HepG2 (cell line): Measurements from ENCODE around the gene RELL2. TPM values are rescaled to one million over a fixed set of nuclear protein-coding genes. Genes with fewer than 3 reads are reported as not detected.
A peak's percentile ranks its signal among the peaks of the same experiment; 100 is the strongest.

Experiments
- CHCHD3 ChIP-seq: sonication (generic); formaldehyde crosslinking; IDR thresholded peaks from 2 replicates; pipeline ENCODE4 v1.8.0; 2022; ENCODE audit warnings: mild to moderate bottlenecking, missing genetic modification reagents, moderate library complexity
- KLF16 ChIP-seq, 2 experiments: sonication (generic) in 1 of 2; formaldehyde crosslinking in 1 of 2; IDR thresholded peaks; 2 replicates each; pipeline versions ENCODE4 v1.6.1 to v1.8.0; 2016 to 2023; ENCODE audit warnings: missing genetic modification reagents in 2 of 2, missing compliant biosample characterization in 1 of 2
- MTA1 ChIP-seq: sonication (generic); formaldehyde crosslinking; IDR thresholded peaks from 2 replicates; pipeline ENCODE4 v1.4.0; 2020; ENCODE audit warnings: missing genetic modification reagents, mild to moderate bottlenecking, borderline replicate concordance
- PATZ1 ChIP-seq: sonication (generic); formaldehyde crosslinking; IDR thresholded peaks from 2 replicates; pipeline ENCODE4 v1.4.0; 2020; ENCODE audit warnings: missing genetic modification reagents
- PAXIP1 ChIP-seq: sonication (generic); formaldehyde crosslinking; conservative IDR thresholded peaks from 2 replicates; pipeline ENCODE4 v1.4.0; 2020; ENCODE audit warnings: mild to moderate bottlenecking, missing genetic modification reagents, moderate library complexity
- RXRB ChIP-seq: IDR thresholded peaks from 2 replicates; pipeline ENCODE4 v1.6.1; 2016; ENCODE audit warnings: borderline replicate concordance, missing genetic modification reagents, missing compliant biosample characterization
- SIX4 ChIP-seq: sonication (generic); formaldehyde crosslinking; IDR thresholded peaks from 2 replicates; pipeline ENCODE4 v1.4.0; 2020; ENCODE audit warnings: missing genetic modification reagents
- USF2 ChIP-seq, 2 experiments: sonication (generic) in 1 of 2; formaldehyde crosslinking in 1 of 2; IDR thresholded peaks; 2 replicates each; pipeline versions ENCODE4 v1.5.1 to v1.6.1; 2011 to 2020; ENCODE audit warnings: borderline replicate concordance in 1 of 2, low read depth in 1 of 2, low read length in 1 of 2, mild to moderate bottlenecking in 1 of 2, missing genetic modification reagents in 1 of 2, moderate library complexity in 1 of 2
- WIZ ChIP-seq: sonication (generic); formaldehyde crosslinking; IDR thresholded peaks from 2 replicates; pipeline ENCODE4 v1.5.1; 2020; ENCODE audit warnings: mild to moderate bottlenecking, missing genetic modification reagents
- ZFY ChIP-seq: sonication (generic); formaldehyde crosslinking; IDR thresholded peaks from 2 replicates; pipeline ENCODE4 v1.4.0; 2020; ENCODE audit warnings: missing genetic modification reagents
- ZNF101 ChIP-seq: sonication (generic); formaldehyde crosslinking; IDR thresholded peaks from 2 replicates; pipeline ENCODE4 v1.4.0; 2020; ENCODE audit warnings: mild to moderate bottlenecking, low read depth, missing genetic modification reagents, borderline replicate concordance
- ZNF121 ChIP-seq: sonication (generic); formaldehyde crosslinking; IDR thresholded peaks from 2 replicates; pipeline ENCODE4 v1.5.0; 2020; ENCODE audit warnings: mild to moderate bottlenecking, missing genetic modification reagents
- ZNF362 ChIP-seq: sonication (generic); formaldehyde crosslinking; IDR thresholded peaks from 2 replicates; pipeline ENCODE4 v1.4.0; 2020; ENCODE audit warnings: missing genetic modification reagents, mild to moderate bottlenecking, borderline replicate concordance
- ZNF460 ChIP-seq: sonication (generic); formaldehyde crosslinking; IDR thresholded peaks from 2 replicates; pipeline ENCODE4 v1.5.1; 2020; ENCODE audit warnings: missing genetic modification reagents, mild to moderate bottlenecking, borderline replicate concordance
- polyA plus RNA-seq, 8 experiments: library from polyadenylated mRNA; depleted of rRNA in 3 of 8; stranded (reverse) in 7 of 8; unstranded in 1 of 8; fragments of >200 nt; fragmentation: Illumina TruSeq in 4 of 8; extraction: Trizol in 4 of 8; gene quantifications; 2 replicates each; pipeline versions ENCODE4 v1.2.1 to v1.2.3, GENCODE V29; 2011 to 2016; ENCODE audit warnings: low read depth in 4 of 8, missing spikeins in 1 of 8, mixed read lengths in 1 of 8; ENCODE audit not compliant: insufficient read depth in 1 of 8
- total RNA-seq, 5 experiments: library from RNA; depleted of rRNA; stranded (reverse); fragments of >200 nt; fragmentation: Illumina TruSeq; extraction: Trizol; gene quantifications; 2 replicates each; pipeline ENCODE4 v1.2.3, GENCODE V29; 2016; ENCODE audit warnings: low read depth in 1 of 5
- TF ChIP-seq, protein P1 (sequence below): sonication (generic); formaldehyde crosslinking; IDR thresholded peaks from 2 replicates; pipeline ENCODE4 v1.5.0; 2020; ENCODE audit warnings: mild to moderate bottlenecking, missing genetic modification reagents
- TF ChIP-seq, protein P2 (sequence below): IDR thresholded peaks from 2 replicates; pipeline ENCODE4 v1.6.1; 2016; ENCODE audit warnings: missing compliant biosample characterization, missing genetic modification reagents, borderline replicate concordance

RELL2 gene
- total and polyA plus RNA-seq, 2 of the 13 experiments (the other 11 are each of a cell fraction or from before 2014, with no cell fraction given) = 6.4 to 8.3 TPM

- TF ChIP-seq, protein P1, sequence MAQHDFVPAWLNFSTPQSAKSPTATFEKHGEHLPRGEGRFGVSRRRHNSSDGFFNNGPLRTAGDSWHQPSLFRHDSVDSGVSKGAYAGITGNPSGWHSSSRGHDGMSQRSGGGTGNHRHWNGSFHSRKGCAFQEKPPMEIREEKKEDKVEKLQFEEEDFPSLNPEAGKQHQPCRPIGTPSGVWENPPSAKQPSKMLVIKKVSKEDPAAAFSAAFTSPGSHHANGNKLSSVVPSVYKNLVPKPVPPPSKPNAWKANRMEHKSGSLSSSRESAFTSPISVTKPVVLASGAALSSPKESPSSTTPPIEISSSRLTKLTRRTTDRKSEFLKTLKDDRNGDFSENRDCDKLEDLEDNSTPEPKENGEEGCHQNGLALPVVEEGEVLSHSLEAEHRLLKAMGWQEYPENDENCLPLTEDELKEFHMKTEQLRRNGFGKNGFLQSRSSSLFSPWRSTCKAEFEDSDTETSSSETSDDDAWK = no peak
- no peak for TF ChIP-seq ZNF460
- no peak for TF ChIP-seq USF2 (IDR thresholded peaks at IDR 0.05; ENCODE audit: low read depth, low read length)
- TF ChIP-seq USF2 (CRISPR knock-in tag; IDR thresholded peaks at IDR 0.05; ENCODE audit: borderline replicate concordance) = no peak
- TF ChIP-seq PAXIP1 (CRISPR knock-in tag) = no peak
- no peak for TF ChIP-seq PATZ1 (CRISPR knock-in tag)
- TF ChIP-seq ZNF101 (CRISPR knock-in tag) = no peak
- no peak for TF ChIP-seq WIZ
- TF ChIP-seq ZNF121 (CRISPR knock-in tag) = no peak
- TF ChIP-seq, protein P2, sequence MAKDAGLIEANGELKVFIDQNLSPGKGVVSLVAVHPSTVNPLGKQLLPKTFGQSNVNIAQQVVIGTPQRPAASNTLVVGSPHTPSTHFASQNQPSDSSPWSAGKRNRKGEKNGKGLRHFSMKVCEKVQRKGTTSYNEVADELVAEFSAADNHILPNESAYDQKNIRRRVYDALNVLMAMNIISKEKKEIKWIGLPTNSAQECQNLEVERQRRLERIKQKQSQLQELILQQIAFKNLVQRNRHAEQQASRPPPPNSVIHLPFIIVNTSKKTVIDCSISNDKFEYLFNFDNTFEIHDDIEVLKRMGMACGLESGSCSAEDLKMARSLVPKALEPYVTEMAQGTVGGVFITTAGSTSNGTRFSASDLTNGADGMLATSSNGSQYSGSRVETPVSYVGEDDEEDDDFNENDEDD (CRISPR knock-in tag) = peak; percentile 29; the same call in 1 of the 2 replicates
- no peak for TF ChIP-seq CHCHD3
- TF ChIP-seq KLF16 (CRISPR knock-in tag; IDR thresholded peaks at IDR 0.05) = no peak
- TF ChIP-seq SIX4 (CRISPR knock-in tag) = no peak
- peak; percentile 93 for TF ChIP-seq ZFY
- no peak for TF ChIP-seq MTA1 (CRISPR knock-in tag)
- no peak for TF ChIP-seq ZNF362
- no peak for TF ChIP-seq RXRB
Observed at GRCh38 chr5:141636413-141637122, at the start of gene RELL2, which contains the start of gene HDAC3 (continued).
